Activated gamma-delta T cell treated with anti-CD3 and anti-CD28 coated beads, Interleukin-2, amount 50 U/mL, for 16 hours (primary cell): ENCODE measurements around the gene EPYC.

Experiments used
- DNase-seq: peaks from one replicate; pipeline ENCODE4 v3.0.0-alpha.2; 2020; ENCODE audit warnings: low read depth

Gene EPYC, protein sequence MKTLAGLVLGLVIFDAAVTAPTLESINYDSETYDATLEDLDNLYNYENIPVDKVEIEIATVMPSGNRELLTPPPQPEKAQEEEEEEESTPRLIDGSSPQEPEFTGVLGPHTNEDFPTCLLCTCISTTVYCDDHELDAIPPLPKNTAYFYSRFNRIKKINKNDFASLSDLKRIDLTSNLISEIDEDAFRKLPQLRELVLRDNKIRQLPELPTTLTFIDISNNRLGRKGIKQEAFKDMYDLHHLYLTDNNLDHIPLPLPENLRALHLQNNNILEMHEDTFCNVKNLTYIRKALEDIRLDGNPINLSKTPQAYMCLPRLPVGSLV

DNA sequence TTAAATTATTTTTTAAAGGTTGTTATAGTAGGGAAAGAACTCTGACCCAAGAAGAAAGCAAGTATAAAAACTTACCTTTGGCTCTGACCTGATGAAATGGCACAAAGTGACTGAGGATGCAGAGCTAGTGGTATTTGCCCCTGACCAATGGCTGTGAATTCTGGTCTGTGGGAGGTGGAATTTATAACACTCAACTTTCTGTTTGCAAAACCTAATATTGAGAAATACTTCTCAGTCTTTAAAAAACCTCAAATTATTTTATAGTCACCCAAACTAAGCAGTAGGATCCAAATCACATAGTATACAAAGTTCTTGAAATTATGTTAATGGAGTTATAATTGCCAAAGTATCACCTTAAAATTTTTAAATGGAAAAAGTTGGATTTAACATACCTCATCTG is at the start of gene EPYC:
EPYC (minus strand) TSS at position 101 of the 400 bp plus-strand sequence. CDS start 2,407 bp downstream, outside the sequence.
- DNase-seq: no peak

- no peak for DNase-seq
These were observed 49.4 kb upstream of the EPYC start for GRCh38 chr12:91053951-91054715.

- no peak for DNase-seq
These were observed 47.3 kb upstream of the EPYC start for GRCh38 chr12:91052026-91052425.

GRCh38 chr12:91044586-91044985 is 39.8 kb upstream of the EPYC start:
- DNase-seq: no peak

- DNase-seq: no peak
These were observed 38.6 kb upstream of the EPYC start for GRCh38 chr12:91043408-91043807.

- DNase-seq: no peak
These were observed 35.5 kb upstream of the EPYC start for GRCh38 chr12:91040096-91040755.

- DNase-seq: no peak
These were observed 32.5 kb upstream of the EPYC start for GRCh38 chr12:91037276-91037675.

DNA sequence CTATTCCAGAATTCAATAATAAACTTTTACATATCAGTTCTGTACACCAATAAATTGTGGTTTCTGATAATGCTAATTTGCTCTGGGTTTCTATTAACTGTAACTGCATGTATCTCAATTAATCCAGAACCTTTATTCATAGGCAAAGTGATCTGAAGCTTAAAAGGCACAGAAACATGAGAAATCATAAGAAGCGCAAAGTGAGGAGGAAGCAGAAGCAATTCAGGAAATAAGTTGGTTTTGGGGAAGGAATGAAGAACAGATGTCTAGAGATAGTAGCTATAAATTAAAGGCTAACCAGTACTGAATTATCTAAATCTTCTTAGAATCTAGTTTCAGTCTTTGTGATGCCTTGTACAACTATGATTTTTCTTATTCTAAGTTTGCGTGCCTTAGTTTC is 28.5 kb upstream of the EPYC start:
- DNase-seq: no peak

DNA sequence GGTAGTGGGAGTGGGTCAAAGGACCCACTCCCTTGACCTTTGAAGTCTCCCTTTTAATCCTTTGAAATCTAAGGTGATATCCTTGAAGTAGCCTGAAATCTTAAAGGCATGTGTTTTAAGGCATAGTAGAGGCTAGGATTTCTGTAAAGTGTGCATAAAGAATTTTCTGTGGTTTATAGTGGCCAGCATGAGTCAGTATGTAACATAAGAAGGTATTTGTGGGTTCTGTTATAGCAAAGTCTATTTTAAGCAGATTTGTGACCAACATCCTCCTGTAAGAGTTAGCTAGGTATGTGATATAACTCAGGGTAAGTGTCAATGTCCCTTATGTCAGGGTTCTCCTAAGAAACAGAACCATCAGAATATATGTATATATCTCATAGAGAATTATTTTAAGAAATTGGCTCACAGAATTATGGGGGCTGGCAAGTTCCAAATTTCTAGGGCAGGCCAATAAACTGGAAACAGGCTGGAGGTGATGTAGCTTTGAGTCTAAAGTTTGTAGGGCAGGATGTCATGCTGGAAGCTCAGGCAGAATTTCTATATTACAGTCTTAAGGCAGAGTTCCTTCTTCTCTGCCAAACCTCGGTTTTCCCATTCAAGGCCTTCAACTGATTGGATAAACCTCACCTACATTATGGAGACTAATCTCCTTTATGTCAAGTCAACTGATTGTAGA is 18.7 kb upstream of the EPYC start:
- DNase-seq: no peak

DNA sequence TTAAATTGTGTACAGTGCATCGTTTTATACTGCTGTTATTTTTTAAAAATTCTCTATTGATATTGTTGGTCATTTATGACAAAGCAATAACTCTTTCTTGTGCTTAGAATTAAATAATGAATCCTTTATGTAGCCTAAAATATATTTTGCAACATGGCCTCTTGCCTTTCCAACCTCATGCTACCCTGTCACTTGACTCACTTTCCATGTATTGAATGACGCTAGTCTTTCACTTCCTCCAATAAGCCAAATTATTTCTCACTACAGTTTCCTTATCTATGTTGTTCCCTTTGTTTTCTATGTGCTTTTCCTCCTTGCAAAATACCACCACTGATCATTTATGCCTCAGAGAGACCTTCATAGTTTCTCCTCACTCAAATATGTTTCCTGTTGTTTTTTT is 16.3 kb upstream of the EPYC start:
- DNase-seq: no peak

DNA sequence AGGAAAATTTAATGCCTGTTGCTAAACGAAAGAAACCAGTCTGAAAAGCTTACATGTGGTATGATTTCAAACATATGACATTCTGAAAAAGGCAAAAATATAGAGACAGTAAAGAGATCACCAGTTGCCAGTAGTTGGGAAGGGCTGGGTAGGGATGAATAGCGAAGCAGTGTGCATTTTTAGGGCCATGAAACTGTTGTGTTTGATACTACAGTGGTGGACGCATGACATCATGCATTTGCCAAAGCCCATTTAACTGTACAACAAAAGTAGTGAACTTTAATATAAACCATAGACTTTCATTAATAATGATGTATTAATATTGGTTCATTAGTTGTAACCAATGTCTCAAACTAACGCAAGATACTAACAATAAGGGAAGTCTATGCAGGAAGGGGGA is 14.7 kb upstream of the EPYC start:
- no peak for DNase-seq

GRCh38 chr12:91017511-91018263 is 12.9 kb upstream of the EPYC start:
- DNase-seq: no peak

DNA sequence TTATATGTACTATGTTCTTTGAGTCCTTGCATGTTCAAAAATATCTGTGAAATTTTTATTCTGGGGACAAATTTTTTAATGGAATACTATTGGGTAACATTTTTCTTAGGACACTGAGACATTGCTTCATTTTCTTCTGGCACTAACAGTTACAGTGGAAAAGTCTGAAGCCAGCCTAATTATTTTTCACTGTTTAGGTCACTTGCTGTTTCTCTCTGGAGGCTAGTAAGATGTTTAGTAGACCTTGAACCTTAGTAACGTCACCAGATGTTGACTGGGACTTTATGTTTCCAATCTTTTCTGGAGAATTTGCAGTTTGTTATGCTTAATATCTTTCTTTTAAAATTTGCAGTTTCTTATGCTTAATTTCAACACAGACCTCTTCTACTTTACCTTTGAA is 12.3 kb upstream of the EPYC start:
- DNase-seq: no peak

- no peak for DNase-seq
These were observed 4.7 kb upstream of the EPYC start for GRCh38 chr12:91009319-91009950.

- DNase-seq: no peak
These were observed 2.9 kb upstream of the EPYC start for GRCh38 chr12:91007531-91008290.

DNA sequence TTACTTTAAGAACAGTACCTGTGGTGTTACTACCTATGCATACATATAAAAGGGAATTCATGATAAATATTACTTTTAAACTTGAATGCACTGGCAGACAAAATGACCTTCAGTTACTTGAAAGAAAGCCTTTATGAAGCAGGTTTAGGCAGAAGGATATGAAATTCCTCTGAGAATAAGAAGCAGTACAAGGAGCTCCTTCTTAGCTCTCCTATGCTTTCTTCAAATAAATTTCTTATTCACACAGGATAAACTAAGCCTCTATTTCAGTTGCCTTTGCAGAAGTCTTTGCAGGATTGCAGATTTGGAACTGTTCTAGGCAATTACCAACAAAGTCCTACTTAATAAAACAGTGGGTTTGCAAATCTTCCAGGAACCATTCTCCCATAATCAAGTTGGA is 1.0 kb downstream of the EPYC start:
- DNase-seq: no peak

DNA sequence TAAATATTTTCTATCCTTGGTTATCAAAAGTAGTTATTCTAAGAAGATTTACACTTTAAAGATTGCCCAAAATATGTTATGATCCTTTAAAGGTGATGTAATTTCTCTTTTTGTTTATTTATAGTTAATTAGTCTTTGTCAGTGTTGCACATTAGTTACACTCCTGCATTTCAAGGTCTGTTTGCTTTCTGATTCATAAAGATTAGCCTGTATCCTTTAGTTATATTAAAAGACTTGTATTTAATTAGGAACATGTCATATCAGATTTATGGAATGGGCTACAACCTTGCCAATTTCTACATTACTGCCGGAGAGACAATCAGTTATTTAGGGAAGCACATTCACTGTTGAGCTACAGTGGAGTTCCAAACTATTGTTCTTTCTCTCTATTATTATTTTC is 3.5 kb downstream of the EPYC start:
- no peak for DNase-seq

DNA sequence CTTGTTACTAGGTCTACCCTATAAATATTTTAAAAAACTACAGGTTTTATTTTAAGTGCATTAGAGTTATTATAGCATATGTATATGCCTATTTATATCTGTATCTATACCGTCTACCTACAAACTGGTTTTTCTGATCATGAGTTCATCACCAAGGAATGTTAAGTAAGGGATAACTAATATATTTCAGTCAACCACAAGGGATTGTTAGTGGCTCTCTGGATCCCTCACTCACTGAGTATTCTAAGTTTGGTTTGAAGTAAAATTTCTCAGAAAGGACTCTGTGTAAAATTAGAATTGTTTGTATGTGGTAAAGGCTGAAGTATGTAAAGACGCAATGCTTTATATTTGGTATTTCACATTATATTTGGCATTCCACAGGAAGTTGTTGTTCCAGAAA is 4.8 kb downstream of the EPYC start:
- DNase-seq: no peak

DNA sequence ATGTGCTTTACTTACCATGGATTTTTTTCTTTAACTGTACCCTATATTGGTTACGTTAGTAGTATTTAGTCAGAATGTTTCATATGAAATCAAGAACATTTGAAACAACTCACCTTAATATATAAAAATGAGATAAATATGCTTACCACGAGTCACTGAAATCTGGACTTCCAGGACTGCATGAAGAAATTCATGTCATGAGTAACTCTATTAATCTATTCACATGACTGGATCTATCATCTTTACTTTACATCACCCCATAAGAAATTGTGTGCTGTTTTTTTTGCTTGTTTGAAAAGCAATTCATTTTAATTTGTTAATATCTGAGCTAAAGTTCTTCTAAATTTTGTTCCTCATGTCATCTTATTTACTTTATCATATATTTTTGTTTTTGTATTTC is 5.2 kb downstream of the EPYC start:
- no peak for DNase-seq

DNA sequence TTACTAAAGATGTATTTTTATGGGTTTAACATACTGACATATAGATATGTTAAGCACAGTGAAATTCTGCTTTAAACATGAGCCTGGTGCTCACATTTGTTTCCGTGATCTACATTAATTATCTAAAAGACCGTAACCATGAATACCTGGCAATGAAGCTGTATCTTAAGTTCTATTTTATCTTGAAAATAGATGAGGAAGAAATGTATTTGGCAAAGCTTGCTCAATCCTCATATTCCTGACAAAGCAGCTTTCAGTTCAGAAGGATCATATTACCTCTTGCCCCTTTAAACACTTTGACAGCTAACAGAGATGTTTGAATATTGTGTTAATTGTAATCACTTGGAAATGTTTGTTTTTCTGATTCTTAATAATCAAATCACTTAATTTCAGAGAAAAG is 9.8 kb downstream of the EPYC start:
- no peak for DNase-seq
